ENCODE data around the gene EGF. TPM values are rescaled to one million over a fixed set of nuclear protein-coding genes. Genes with fewer than 3 reads are reported as not detected.

EGF gene
- total RNA-seq, 6 experiments from 2014 or later = 1.1 to 2.2 (median 1.7) TPM

- Mint-ChIP-seq H3K36me3 (ENCODE audit: low read depth) (no peaks in the 10 kb centered on the region), H3K27me3 (ENCODE audit: insufficient read depth) (no peaks in the 10 kb centered on the region; the same call in 1 of the 2 replicates), H3K9me3 (no peaks in the 10 kb centered on the region), H3K4me1 (ENCODE audit: low read depth) (peaks cover 31% of the 10 kb centered on the region), H3K4me3 (0 out of 2 replicates have a peak overlapping the region, but pooled peaks have one; percentile 5), H3K27ac (peak overlapping the region; percentile 3; the same call in 1 of the 2 replicates)
- DNase-seq = peak; percentile 19
- no peak for TF ChIP-seq CTCF (IDR thresholded peaks at IDR 0.05)
These were observed 54.3 kb downstream of the EGF start for GRCh38 chr4:109966891-109967481.

GRCh38 chr4:109967798-109968520 lies 55.3 kb downstream of the EGF start:
- H3K36me3 Mint-ChIP-seq (ENCODE audit: low read depth) = no peaks in the 10 kb centered on the region
- H3K4me1 Mint-ChIP-seq (ENCODE audit: low read depth) = peaks cover 31% of the 10 kb centered on the region
- peak; percentile 67 for DNase-seq
- no peak overlapping the region for H3K27ac Mint-ChIP-seq
- peaks cover 3% of the 10 kb centered on the region; the same call in 1 of the 2 replicates for H3K27me3 Mint-ChIP-seq (ENCODE audit: insufficient read depth)
- no peak overlapping the region for H3K4me3 Mint-ChIP-seq
- H3K9me3 Mint-ChIP-seq = no peaks in the 10 kb centered on the region
- no peak for TF ChIP-seq CTCF (IDR thresholded peaks at IDR 0.05)

- DNase-seq = no peak
- H3K27ac Mint-ChIP-seq = no peak overlapping the region
- peaks cover 4% of the 10 kb centered on the region; the same call in 1 of the 2 replicates for H3K27me3 Mint-ChIP-seq (ENCODE audit: insufficient read depth)
- no peak overlapping the region for H3K4me3 Mint-ChIP-seq
- H3K4me1 Mint-ChIP-seq (ENCODE audit: low read depth) = peaks cover 31% of the 10 kb centered on the region
- no peaks in the 10 kb centered on the region for H3K36me3 Mint-ChIP-seq (ENCODE audit: low read depth)
- H3K9me3 Mint-ChIP-seq = no peaks in the 10 kb centered on the region
- TF ChIP-seq CTCF (IDR thresholded peaks at IDR 0.05) = no peak
These were observed 56.4 kb downstream of the EGF start for GRCh38 chr4:109969087-109969486.

- H3K27me3 Mint-ChIP-seq (ENCODE audit: insufficient read depth) = peaks cover 4% of the 10 kb centered on the region; the same call in 1 of the 2 replicates
- no peak overlapping the region for H3K27ac Mint-ChIP-seq
- peaks cover 31% of the 10 kb centered on the region for H3K4me1 Mint-ChIP-seq (ENCODE audit: low read depth)
- no peaks in the 10 kb centered on the region for H3K36me3 Mint-ChIP-seq (ENCODE audit: low read depth)
- no peak overlapping the region for H3K4me3 Mint-ChIP-seq
- TF ChIP-seq CTCF (IDR thresholded peaks at IDR 0.05) = no peak
- DNase-seq = no peak
- H3K9me3 Mint-ChIP-seq = no peaks in the 10 kb centered on the region
These were observed 57.2 kb downstream of the EGF start for GRCh38 chr4:109969919-109970318.

GRCh38 chr4:109972786-109973528 lies 60.3 kb downstream of the EGF start:
- TF ChIP-seq CTCF (IDR thresholded peaks at IDR 0.05) = no peak
- H3K27me3 Mint-ChIP-seq (ENCODE audit: insufficient read depth) = peaks cover 4% of the 10 kb centered on the region; the same call in 1 of the 2 replicates
- no peak overlapping the region for H3K4me3 Mint-ChIP-seq
- H3K27ac Mint-ChIP-seq = no peak overlapping the region
- H3K4me1 Mint-ChIP-seq (ENCODE audit: low read depth) = peaks cover 17% of the 10 kb centered on the region
- no peaks in the 10 kb centered on the region for H3K36me3 Mint-ChIP-seq (ENCODE audit: low read depth)
- no peaks in the 10 kb centered on the region for H3K9me3 Mint-ChIP-seq
- DNase-seq = no peak
